Stomach (tissue), 4 donors: ENCODE data around the gene LCMT1.

ENCODE experiments used
- CTCF ChIP-seq, 7 experiments: fragments of 450-650 bp in 4 of 7; fragments of 200-600 bp in 3 of 7; sonication (generic) in 3 of 7; IDR thresholded peaks; one replicate each; pipeline ENCODE4 v1.5.1; 2016 to 2019; ENCODE audit warnings: antibody characterized with exemption in 7 of 7, control low read depth in 2 of 7, mild to moderate bottlenecking in 1 of 7
- POLR2AphosphoS5 ChIP-seq, 3 donors: sonication (generic); formaldehyde crosslinking; IDR thresholded peaks; one replicate each; pipeline ENCODE4 v1.6.1; 2016; ENCODE audit warnings: antibody characterized with exemption in 3 of 3

GRCh38 chr16:25212636-25213035, 101.1 kb downstream of the LCMT1 start:
- TF ChIP-seq CTCF (IDR thresholded peaks at IDR 0.05) (no peak), POLR2AphosphoS5 (IDR thresholded peaks at IDR 0.05) (no peak)
